Naive thymus-derived CD4-positive, alpha-beta T cell (primary cell): ENCODE results near the gene CAV1. TPM values are rescaled to one million over a fixed set of nuclear protein-coding genes. Genes with fewer than 3 reads are reported as not detected.

Experiments used
- ATAC-seq: fragments of 150-1000 bp; cut with Tn5 transposase; 2 replicates; pipeline ENCODE4 v1.10.0; 2021; ENCODE audit warnings: mild to moderate bottlenecking, moderate library complexity
- CTCF ChIA-PET: fragments of 350-600 bp; sonication (Branson Sonifier 250); formaldehyde crosslinking; loops from one replicate; lab custom pipeline; 2021; ENCODE audit warnings: antibody characterized with exemption; lab: Charles Lee
- POLR2A ChIA-PET: fragments of 350-600 bp; sonication (Branson Sonifier 250); formaldehyde crosslinking; loops from one replicate; lab custom pipeline; 2021; ENCODE audit warnings: antibody characterized with exemption, inconsistent platforms; lab: Charles Lee
- DNase-seq, 9 donors: peaks; one replicate each; pipeline versions ENCODE4 v3.0.0 to v3.0.0-alpha.2; 2020 to 2022; ENCODE audit warnings: mixed read lengths in 1 of 9
- H3K27ac ChIP-seq: one replicate; pipeline ENCODE4 v1.7.0; 2013; ENCODE audit warnings: mild to moderate bottlenecking, low read depth, low read length, moderate library complexity
- H3K27me3 ChIP-seq, 2 donors: one replicate each; pipeline ENCODE4 v1.7.0; 2013; ENCODE audit warnings: low read length in 2 of 2, mild to moderate bottlenecking in 2 of 2, moderate library complexity in 2 of 2; ENCODE audit not compliant: control insufficient read depth in 2 of 2, insufficient read depth in 2 of 2
- H3K36me3 ChIP-seq, 3 experiments: 1 replicate in 2 of 3; 2 replicates in 1 of 3; pipeline ENCODE4 v1.7.0; 2013; ENCODE audit warnings: low read length in 3 of 3, mild to moderate bottlenecking in 3 of 3, moderate library complexity in 1 of 3; ENCODE audit not compliant: insufficient read depth in 3 of 3, control insufficient read depth in 2 of 3
- H3K4me1 ChIP-seq, 2 donors: one replicate each; pipeline ENCODE4 v1.7.0; 2013; ENCODE audit warnings: low read length in 2 of 2, mild to moderate bottlenecking in 2 of 2, moderate library complexity in 1 of 2; ENCODE audit not compliant: control insufficient read depth in 2 of 2, insufficient read depth in 2 of 2
- H3K4me3 ChIP-seq: 2 replicates; pipeline ENCODE4 v1.7.0; 2013; ENCODE audit warnings: mild to moderate bottlenecking, low read length
- H3K9me3 ChIP-seq, 3 experiments: 1 replicate in 2 of 3; 2 replicates in 1 of 3; pipeline ENCODE4 v1.7.0; 2013; ENCODE audit warnings: low read length in 3 of 3; ENCODE audit not compliant: control insufficient read depth in 2 of 3
- H3K27ac Mint-ChIP-seq, 9 donors: one replicate each; pipeline ENCODE4 v1.8.0; 2020 to 2022; ENCODE audit warnings: mixed read lengths in 9 of 9, mild to moderate bottlenecking in 8 of 9, moderate library complexity in 5 of 9, inconsistent platforms in 2 of 9
- H3K27me3 Mint-ChIP-seq, 5 donors: one replicate each; pipeline ENCODE4 v1.8.0; 2021 to 2022; ENCODE audit warnings: mixed read lengths in 5 of 5, mild to moderate bottlenecking in 1 of 5
- H3K36me3 Mint-ChIP-seq, 5 donors: one replicate each; pipeline ENCODE4 v1.8.0; 2020 to 2022; ENCODE audit warnings: mixed read lengths in 5 of 5, mild to moderate bottlenecking in 3 of 5, inconsistent platforms in 1 of 5
- H3K4me1 Mint-ChIP-seq, 7 donors: one replicate each; pipeline ENCODE4 v1.8.0; 2020 to 2022; ENCODE audit warnings: mixed read lengths in 7 of 7, mild to moderate bottlenecking in 3 of 7, inconsistent platforms in 1 of 7
- H3K4me3 Mint-ChIP-seq, 10 donors: one replicate each; pipeline ENCODE4 v1.8.0; 2020 to 2022; ENCODE audit warnings: mild to moderate bottlenecking in 10 of 10, mixed read lengths in 10 of 10, moderate library complexity in 6 of 10, inconsistent platforms in 2 of 10
- H3K9me3 Mint-ChIP-seq, 11 donors: one replicate each; pipeline ENCODE4 v1.8.0; 2020 to 2022; ENCODE audit warnings: mixed read lengths in 11 of 11, mild to moderate bottlenecking in 4 of 11, inconsistent platforms in 1 of 11, moderate library complexity in 1 of 11
- intact Hi-C, 2 donors: fragments of 100-400 bp; cut with micrococcal nuclease; formaldehyde crosslinking; loops; one replicate each; pipeline ENCODE4 v1.15.1; 2023
- polyA plus RNA-seq, 2 donors: library from polyadenylated mRNA; unstranded; fragments of 300-500 nt; fragmentation: Illumina TruSeq; gene quantifications; one replicate each; pipeline ENCODE4 v1.2.3, GENCODE V29; 2021
- total RNA-seq, 6 experiments: library from RNA in 5 of 6; stranded (reverse) in 5 of 6; gene quantifications; 1 replicate in 5 of 6; 2 replicates in 1 of 6; pipeline ENCODE4 v1.2.3 and lab custom pipeline; 2021 to 2026

Gene CAV1
- total and polyA plus RNA-seq, 7 experiments from 2014 or later, result 0.19 to 0.39 TPM; not detected in 5

DNA sequence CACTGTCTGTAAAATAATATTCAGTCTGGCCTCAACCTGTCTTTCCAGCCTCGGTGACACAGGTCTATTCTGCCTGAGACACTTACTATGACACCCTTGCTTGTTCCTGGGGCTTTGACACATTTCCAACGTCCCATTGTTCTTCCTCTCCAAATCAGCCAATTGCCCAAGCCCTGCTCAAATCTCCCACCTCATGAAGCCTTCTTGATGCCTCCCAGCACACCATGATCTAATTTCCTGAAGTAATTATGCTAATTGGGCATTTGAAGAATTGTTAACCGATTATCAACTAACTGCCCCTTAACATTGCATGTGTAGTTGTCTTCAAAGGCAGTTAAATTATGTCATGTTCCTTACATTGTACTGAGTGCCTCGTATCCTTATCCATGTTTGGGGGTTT, 33.1 kb downstream of the CAV1 start:
- Histone ChIP-seq H3K36me3 (no peaks in the 10 kb centered on the region), H3K27me3 (no peaks in the 10 kb centered on the region), H3K9me3 (no peaks in the 10 kb centered on the region), H3K4me3 (no peak overlapping the region), H3K4me1 (no peaks in the 10 kb centered on the region), H3K27ac (no peak overlapping the region)
- no peak for ATAC-seq
- ChIA-PET CTCF (no interaction called here), POLR2A (no interaction called here)
- Mint-ChIP-seq H3K36me3 (no peaks in the 10 kb centered on the region), H3K4me1 (no peaks in the 10 kb centered on the region), H3K27me3 (peaks cover 30 to 55% (median 51%) of the 10 kb centered on the region in 5 donors), H3K27ac (no peak overlapping the region), H3K9me3 (peaks cover 0 to 7% (median 0%) of the 10 kb centered on the region in 11 donors), H3K4me3 (no peak overlapping the region)
- intact Hi-C loops, result no loop called here
- DNase-seq, result no peak

DNA sequence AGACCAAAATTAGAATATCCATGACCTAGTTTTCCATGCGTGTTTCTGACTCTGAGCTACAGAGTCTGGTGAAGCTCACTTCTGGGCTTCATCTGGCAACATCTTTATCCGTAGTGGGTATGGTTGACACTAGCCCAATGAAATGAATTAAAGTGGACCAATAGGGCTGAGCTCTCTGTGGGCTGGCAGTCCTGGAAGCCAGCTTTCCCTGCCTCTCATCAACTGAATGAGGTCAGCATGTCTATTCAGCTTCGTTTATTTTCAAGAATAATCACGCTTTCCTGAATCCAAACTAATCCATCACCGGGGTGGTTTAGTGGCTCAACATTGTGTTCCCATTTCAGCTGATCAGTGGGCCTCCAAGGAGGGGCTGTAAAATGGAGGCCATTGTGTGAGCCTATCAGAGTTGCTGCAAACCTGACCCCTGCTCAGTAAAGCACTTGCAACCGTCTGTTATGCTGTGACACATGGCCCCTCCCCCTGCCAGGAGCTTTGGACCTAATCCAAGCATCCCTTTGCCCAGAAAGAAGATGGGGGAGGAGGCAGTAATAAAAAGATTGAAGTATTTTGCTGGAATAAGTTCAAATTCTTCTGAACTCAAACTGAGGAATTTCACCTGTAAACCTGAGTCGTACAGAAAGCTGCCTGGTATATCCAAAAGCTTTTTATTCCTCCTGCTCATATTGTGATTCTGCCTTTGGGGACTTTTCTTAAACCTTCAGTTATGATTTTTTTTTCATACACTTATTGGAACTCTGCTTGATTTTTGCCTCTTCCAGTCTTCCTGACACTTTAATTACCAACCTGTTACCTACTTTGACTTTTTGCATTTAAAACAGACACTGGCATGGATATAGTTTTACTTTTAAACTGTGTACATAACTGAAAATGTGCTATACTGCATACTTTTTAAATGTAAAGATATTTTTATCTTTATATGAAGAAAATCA, 35.5 kb downstream of the CAV1 start:
- no peak overlapping the region for H3K27ac Mint-ChIP-seq
- no peaks in the 10 kb centered on the region for H3K9me3 ChIP-seq
- ChIA-PET POLR2A (no interaction called here), CTCF (no interaction called here)
- H3K27me3 ChIP-seq, result no peaks in the 10 kb centered on the region
- H3K4me1 ChIP-seq, result no peaks in the 10 kb centered on the region
- no peaks in the 10 kb centered on the region for H3K36me3 ChIP-seq
- peaks cover 24 to 52% (median 46%) of the 10 kb centered on the region in 5 donors for H3K27me3 Mint-ChIP-seq
- H3K27ac ChIP-seq, result no peak overlapping the region
- no peak for ATAC-seq
- no peak overlapping the region for H3K4me3 ChIP-seq
- H3K36me3 Mint-ChIP-seq, result no peaks in the 10 kb centered on the region
- intact Hi-C loops, result no loop called here
- peaks cover 0 to 7% (median 0%) of the 10 kb centered on the region in 11 donors for H3K9me3 Mint-ChIP-seq
- DNase-seq, result no peak
- H3K4me1 Mint-ChIP-seq, result no peaks in the 10 kb centered on the region
- H3K4me3 Mint-ChIP-seq, result no peak overlapping the region

DNA sequence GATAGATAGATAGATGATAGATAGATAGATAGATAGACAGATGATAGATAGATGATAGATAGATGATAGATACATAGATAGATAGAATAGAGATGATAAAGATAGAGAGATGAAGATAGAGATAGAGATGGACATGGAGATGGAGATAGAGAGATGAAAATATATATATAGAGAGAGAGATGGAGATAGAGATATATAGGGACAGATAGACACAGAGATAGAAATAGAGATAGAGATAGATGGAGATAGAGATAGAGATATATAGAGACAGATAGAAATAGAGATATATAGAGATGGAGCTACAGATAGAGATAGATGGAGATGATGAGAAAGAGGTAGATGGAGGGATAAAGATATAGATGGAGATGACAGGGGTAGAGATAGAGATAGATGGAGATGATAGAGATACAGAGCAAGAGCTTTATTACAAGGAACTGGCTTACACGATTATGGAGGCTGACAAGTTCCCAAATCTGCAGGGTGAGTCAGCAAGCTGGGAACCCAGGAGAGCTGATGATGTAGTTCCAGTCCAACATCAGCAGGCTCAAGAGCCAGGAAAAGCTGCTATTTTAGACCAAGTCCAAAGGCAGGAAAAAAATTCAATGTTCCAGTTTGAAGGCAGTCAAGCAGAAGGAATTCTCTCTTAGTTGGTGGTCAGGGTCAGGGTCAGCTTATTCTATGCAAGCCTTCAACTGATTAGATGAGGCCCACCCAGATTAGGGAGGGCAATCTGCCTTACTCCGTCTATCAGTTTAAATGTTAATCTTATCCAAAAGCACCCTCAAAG, 37.1 kb downstream of the CAV1 start:
- no peaks in the 10 kb centered on the region for H3K4me1 ChIP-seq
- H3K27ac ChIP-seq, result no peak overlapping the region
- no peaks in the 10 kb centered on the region for H3K9me3 ChIP-seq
- peaks cover 0 to 7% (median 0%) of the 10 kb centered on the region in 11 donors for H3K9me3 Mint-ChIP-seq
- no peaks in the 10 kb centered on the region for H3K36me3 Mint-ChIP-seq
- no peaks in the 10 kb centered on the region for H3K27me3 ChIP-seq
- no peak for ATAC-seq
- no peak overlapping the region for H3K4me3 ChIP-seq
- no peaks in the 10 kb centered on the region for H3K4me1 Mint-ChIP-seq
- H3K27me3 Mint-ChIP-seq, result peaks cover 22 to 52% (median 45%) of the 10 kb centered on the region in 5 donors
- DNase-seq, result no peak
- no peak overlapping the region for H3K4me3 Mint-ChIP-seq
- POLR2A ChIA-PET, result no interaction called here
- CTCF ChIA-PET, result no interaction called here
- intact Hi-C loops, result no loop called here
- no peaks in the 10 kb centered on the region for H3K36me3 ChIP-seq
- H3K27ac Mint-ChIP-seq, result no peak overlapping the region

DNA sequence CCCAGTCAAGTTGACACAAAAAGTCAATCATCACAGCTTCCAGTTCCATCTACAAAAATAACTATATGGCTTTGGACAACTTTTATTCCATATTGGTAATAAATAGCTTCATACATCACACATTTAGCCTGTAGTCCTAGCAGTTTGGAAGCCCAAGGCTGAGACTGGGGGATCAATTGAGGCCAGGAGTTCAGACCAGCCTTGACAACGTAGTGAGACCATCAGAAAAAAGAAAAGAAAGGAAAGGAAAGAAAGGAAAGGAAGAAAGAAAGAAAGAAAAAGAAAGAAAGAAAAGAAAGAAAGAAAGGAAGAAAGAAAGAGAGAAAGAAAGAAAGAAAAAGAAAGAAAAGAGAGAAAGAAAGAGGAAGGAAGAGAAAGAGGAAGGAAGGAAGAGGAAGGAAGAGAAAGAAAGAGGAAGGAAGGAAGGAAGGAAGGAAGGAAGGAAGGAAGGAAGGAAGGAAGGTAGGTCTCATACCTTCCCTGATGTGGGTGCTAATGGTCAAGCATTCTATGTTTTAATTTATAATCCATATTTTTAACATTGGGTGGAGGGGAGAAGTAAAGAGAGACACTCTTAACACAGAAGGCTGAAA, 37.8 kb downstream of the CAV1 start:
- ATAC-seq (no peak), DNase-seq (no peak)
- Histone ChIP-seq H3K27me3 (no peaks in the 10 kb centered on the region), H3K4me3 (no peak overlapping the region), H3K27ac (no peak overlapping the region), H3K36me3 (no peaks in the 10 kb centered on the region), H3K4me1 (no peaks in the 10 kb centered on the region), H3K9me3 (no peaks in the 10 kb centered on the region)
- intact Hi-C loops, result no loop called here
- ChIA-PET POLR2A (no interaction called here), CTCF (no interaction called here)
- Mint-ChIP-seq H3K4me3 (no peak overlapping the region), H3K27ac (no peak overlapping the region), H3K9me3 (peaks cover 0 to 7% (median 0%) of the 10 kb centered on the region in 11 donors), H3K36me3 (no peaks in the 10 kb centered on the region), H3K27me3 (peaks cover 21 to 48% (median 39%) of the 10 kb centered on the region in 5 donors), H3K4me1 (no peaks in the 10 kb centered on the region)

DNA sequence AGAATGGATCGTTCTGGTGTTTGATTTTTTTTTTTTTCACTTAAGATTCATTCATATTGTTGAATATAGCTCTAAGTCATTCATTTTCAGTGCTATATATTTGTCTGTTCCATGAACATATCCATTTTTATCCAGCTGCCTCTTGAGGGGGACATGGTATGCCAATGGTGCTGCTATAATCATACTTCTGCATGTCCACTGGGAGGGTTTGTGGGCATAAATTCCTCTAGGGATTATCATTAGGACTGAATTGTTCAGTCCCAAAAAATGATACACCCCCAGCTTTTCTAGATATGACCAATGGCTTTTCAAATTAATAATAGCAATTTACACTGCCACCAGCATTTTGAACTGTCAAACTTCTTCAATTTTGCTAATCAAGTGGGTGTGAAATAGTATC, 41.1 kb downstream of the CAV1 start:
- ChIA-PET POLR2A (no interaction called here), CTCF (interaction anchor here (0.7 kb wide), 1 partner anchor 39 kb away, joined by 3 read pairs; no protein-coding TSS in a partner anchor)
- Mint-ChIP-seq H3K27me3 (peaks cover 15 to 36% (median 28%) of the 10 kb centered on the region in 5 donors), H3K9me3 (peaks cover 0 to 7% (median 0%) of the 10 kb centered on the region in 11 donors), H3K27ac (no peak overlapping the region), H3K4me1 (no peaks in the 10 kb centered on the region), H3K4me3 (no peak overlapping the region), H3K36me3 (no peaks in the 10 kb centered on the region)
- Histone ChIP-seq H3K4me1 (no peaks in the 10 kb centered on the region), H3K9me3 (no peaks in the 10 kb centered on the region), H3K4me3 (no peak overlapping the region), H3K27me3 (no peaks in the 10 kb centered on the region), H3K27ac (no peak overlapping the region), H3K36me3 (no peaks in the 10 kb centered on the region)
- intact Hi-C loops, result no loop called here
- DNase-seq, result no peak
- no peak for ATAC-seq

DNA sequence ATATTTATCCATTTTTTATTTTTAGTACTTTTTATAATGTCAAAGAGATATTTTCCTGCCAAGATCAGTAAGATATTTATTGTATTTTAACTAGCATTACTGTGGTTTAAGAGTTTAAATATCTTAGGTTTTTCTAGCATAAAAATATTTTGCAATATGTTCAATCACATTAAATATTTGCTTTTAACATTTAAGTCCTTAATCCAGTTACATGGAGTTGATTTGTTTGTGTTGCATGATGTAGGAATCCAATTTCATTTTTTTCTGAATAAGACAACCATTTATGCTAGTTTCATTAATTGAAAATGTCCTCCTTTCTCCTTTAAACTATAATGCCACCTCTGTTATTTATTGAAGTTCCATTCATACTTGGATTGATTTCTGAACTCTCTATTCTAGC, 41.8 kb downstream of the CAV1 start:
- ChIA-PET POLR2A (no interaction called here), CTCF (no interaction called here)
- no peaks in the 10 kb centered on the region for H3K4me1 Mint-ChIP-seq
- Histone ChIP-seq H3K27ac (no peak overlapping the region), H3K27me3 (no peaks in the 10 kb centered on the region), H3K36me3 (no peaks in the 10 kb centered on the region), H3K4me3 (no peak overlapping the region), H3K9me3 (no peaks in the 10 kb centered on the region), H3K4me1 (no peaks in the 10 kb centered on the region)
- DNase-seq (no peak), ATAC-seq (no peak)
- H3K36me3 Mint-ChIP-seq, result no peaks in the 10 kb centered on the region
- intact Hi-C loops, result no loop called here
- peaks cover 0 to 7% (median 0%) of the 10 kb centered on the region in 11 donors for H3K9me3 Mint-ChIP-seq
- H3K27ac Mint-ChIP-seq, result no peak overlapping the region
- peaks cover 18 to 34% (median 28%) of the 10 kb centered on the region in 5 donors for H3K27me3 Mint-ChIP-seq
- H3K4me3 Mint-ChIP-seq, result no peak overlapping the region
